ENCODE measurements around the gene ATP6V1A. TPM values are rescaled to one million over a fixed set of nuclear protein-coding genes. Genes with fewer than 3 reads are reported as not detected.

The ATP6V1A gene
- total and polyA plus RNA-seq, 3 donors from 2014 or later = 37.8 to 55.9 (median 51.6) TPM

- H3K4me1 ChIP-seq = no peaks in the 10 kb centered on the region
- H3K9me3 ChIP-seq = no peaks in the 10 kb centered on the region
- no peak overlapping the region for H3K4me3 ChIP-seq
- DNase-seq = no peak
- H3K36me3 ChIP-seq (ENCODE audit: low read depth, missing control alignments) = no peaks in the 10 kb centered on the region
- intact Hi-C loops (cut with DNase I; ENCODE audit: low total_unique reads) = no loop called here
- WGBS, 2 donors = 73 to 85% methylated on average over 2 of the region's 2 CpGs
- no peaks in the 10 kb centered on the region for H3K27me3 ChIP-seq
- H3K27ac ChIP-seq = no peak overlapping the region
- TF ChIP-seq POLR2A (IDR thresholded peaks at IDR 0.05) = no peak
- TF ChIP-seq CTCF (IDR thresholded peaks at IDR 0.05) = no peak
Observed at GRCh38 chr3:113825090-113825489, 78.3 kb downstream of the ATP6V1A start.

- 83 to 84% methylated on average over 1 of the region's 1 CpG for WGBS, 2 donors
- Histone ChIP-seq H3K27me3 (no peaks in the 10 kb centered on the region), H3K4me1 (no peaks in the 10 kb centered on the region), H3K27ac (no peak overlapping the region), H3K4me3 (no peak overlapping the region), H3K9me3 (no peaks in the 10 kb centered on the region), H3K36me3 (ENCODE audit: low read depth, missing control alignments) (no peaks in the 10 kb centered on the region)
- TF ChIP-seq CTCF (IDR thresholded peaks at IDR 0.05) (no peak), POLR2A (IDR thresholded peaks at IDR 0.05) (no peak)
- intact Hi-C loops (cut with DNase I; ENCODE audit: low total_unique reads) = no loop called here
- DNase-seq = no peak
Observed at GRCh38 chr3:113828600-113828999, 81.8 kb downstream of the ATP6V1A start.

- 81 to 88% methylated on average over 10 of the region's 10 CpGs for WGBS, 2 donors
- TF ChIP-seq POLR2A (IDR thresholded peaks at IDR 0.05) (no peak), CTCF (IDR thresholded peaks at IDR 0.05) (no peak)
- H3K36me3 ChIP-seq (ENCODE audit: low read depth, missing control alignments) = no peaks in the 10 kb centered on the region
- no peak for DNase-seq
- no peaks in the 10 kb centered on the region for H3K4me1 ChIP-seq
- no peak overlapping the region for H3K27ac ChIP-seq
- H3K9me3 ChIP-seq = no peaks in the 10 kb centered on the region
- H3K4me3 ChIP-seq = no peak overlapping the region
- intact Hi-C loops (cut with DNase I; ENCODE audit: low total_unique reads) = no loop called here
- no peaks in the 10 kb centered on the region for H3K27me3 ChIP-seq
Observed at GRCh38 chr3:113829576-113830354, 82.9 kb downstream of the ATP6V1A start.

GRCh38 chr3:113831103-113831355 lies 84.2 kb downstream of the ATP6V1A start:
- no peaks in the 10 kb centered on the region for H3K27me3 ChIP-seq
- H3K9me3 ChIP-seq = no peaks in the 10 kb centered on the region
- H3K36me3 ChIP-seq (ENCODE audit: low read depth, missing control alignments) = no peaks in the 10 kb centered on the region
- 0% methylated on average over 1 of the region's 1 CpG for WGBS, 2 donors
- DNase-seq = no peak
- intact Hi-C loops (cut with DNase I; ENCODE audit: low total_unique reads) = no loop called here
- TF ChIP-seq POLR2A (IDR thresholded peaks at IDR 0.05) (no peak), CTCF (IDR thresholded peaks at IDR 0.05) (no peak)
- H3K4me3 ChIP-seq = no peak overlapping the region
- no peak overlapping the region for H3K27ac ChIP-seq
- no peaks in the 10 kb centered on the region for H3K4me1 ChIP-seq

Data from testis (tissue), 3 donors.